A172 (cell line): ENCODE measurements around the gene MEGF11. TPM values are rescaled to one million over a fixed set of nuclear protein-coding genes. Genes with fewer than 3 reads are reported as not detected.

Experiments
- DNase-seq: peaks from one replicate; pipeline ENCODE4 v3.0.0-alpha.2; 2015; ENCODE audit warnings: low spot score
- total RNA-seq: library from RNA; depleted of rRNA; stranded (reverse); fragments of >200 nt; shearing (Covaris generic); gene quantifications from 2 replicates; pipeline ENCODE4 v1.2.3, GENCODE V29; 2014

The MEGF11 gene
- total RNA-seq, 1 experiment from 2014 or later: 0.57 TPM

DNA sequence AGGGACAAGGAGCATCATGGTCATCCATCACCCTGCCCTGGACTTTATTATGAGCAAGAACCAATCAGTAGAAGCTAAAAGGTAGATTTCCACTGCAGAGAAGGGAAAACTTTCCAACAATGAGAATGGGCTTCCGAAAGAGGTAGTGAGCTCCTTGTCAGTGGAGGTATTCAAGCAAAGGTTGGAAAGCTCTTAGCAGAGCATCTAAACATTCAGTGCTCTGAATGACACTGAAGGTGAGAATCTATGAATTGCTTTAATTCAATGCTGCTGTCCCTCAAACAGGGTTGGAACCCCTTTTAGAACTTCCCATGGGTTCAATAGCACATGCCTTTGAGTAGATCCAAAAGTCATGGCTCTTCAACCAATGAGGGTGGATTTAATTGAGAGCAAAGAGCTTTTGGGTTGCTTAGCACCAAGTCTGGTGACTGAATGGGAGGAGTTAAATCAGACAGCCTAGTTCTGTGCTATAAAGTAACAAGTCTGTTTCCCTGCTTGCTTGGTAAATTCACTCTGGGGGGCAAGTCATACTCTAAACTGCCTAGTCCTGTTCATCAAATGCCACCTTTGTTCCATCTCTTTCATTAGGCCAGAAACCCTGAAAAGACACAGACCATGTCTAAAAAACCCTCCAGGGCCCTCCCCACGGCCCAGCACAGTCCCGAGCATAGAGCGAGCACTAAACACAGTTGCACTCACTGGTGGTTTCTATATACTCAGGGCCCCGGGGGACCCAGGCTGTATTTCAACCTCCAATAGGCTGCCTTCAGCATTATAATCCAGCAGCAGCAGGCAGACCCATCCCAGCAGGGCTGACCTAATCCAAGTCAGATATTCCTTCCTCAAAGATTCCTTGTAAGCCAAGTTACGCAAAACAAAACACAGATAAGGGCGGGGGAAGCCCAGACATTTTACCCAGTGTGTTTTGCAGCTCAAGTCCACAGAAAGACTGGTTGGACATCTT is 161.2 kb downstream of the MEGF11 start:
- DNase-seq: no peak

DNA sequence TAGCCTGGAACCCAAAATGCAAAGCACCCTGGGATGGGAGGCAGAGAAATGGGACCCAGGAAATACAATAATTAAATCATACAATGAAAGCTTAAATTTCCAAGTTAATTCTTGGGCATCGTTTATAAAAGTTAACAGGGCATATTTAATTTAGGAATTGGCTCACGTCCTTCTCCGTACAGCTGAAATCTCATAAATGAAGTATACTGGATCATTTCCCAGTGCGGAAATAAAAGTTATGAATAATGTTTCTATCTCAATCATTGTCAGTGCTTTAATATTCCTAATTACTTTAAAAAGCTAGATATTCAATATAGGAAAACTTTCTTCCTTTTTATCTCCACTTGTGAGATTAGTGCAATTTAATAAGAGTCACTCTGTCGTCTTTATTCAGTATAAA is 164.0 kb downstream of the MEGF11 start:
- no peak for DNase-seq

DNA sequence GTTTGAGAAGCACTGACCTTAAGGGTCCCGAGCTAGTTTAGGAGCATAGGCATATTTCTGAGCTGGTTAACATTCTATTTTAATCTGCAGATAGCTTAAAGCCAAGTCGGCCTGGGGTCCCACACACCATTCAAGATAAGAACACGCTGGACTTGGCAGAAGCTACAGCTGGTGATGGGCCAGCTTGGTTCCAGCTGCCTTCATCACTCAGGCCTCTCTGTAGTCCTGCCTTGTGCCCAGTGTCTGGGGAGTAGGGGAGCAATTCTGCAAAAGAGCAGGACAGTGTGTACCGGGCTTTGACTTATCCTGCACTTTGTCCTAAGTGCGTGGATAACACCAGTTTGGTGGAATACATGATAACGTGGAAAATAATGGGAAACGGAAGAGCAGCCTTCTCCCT is 164.5 kb downstream of the MEGF11 start:
- DNase-seq: no peak

DNA sequence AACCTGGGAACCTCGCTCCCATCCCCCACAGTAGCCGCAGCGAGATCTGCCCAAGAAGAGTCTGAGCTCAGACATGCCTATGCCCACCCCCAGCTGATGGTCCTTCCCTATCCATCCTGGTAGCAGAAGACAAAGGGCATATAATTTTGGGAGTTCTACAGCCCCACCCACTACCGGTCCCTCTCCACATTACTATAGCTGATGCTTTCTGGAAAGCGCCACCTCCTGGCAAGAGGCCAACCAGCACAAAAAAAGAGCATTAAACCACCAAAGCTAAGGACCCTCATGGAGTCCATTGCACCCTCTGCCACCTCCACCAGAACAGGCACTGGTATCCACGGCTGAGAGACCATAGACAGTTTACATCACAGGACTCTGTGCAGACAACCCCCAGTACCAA is 168.4 kb downstream of the MEGF11 start:
- DNase-seq: no peak

DNA sequence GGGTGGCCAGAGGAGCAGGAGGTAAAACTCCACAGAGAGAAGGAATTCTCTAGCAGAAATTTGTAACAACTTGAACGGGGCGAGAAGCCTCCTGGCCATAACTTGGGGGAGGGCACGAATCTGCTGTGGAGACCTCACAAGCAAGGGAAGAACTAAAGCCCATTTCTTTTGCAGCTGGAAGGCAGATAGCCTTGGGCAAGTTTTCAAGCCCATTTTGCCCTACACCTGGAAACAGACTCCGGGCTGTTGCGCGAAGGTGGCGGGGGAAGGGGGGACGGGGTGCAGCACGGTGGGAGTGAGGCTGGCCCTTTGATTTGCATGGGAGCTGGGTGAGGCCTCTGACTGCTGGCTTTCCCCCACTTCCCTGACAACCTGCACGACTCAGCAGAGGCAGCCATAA is 168.8 kb downstream of the MEGF11 start:
- DNase-seq: no peak

DNA sequence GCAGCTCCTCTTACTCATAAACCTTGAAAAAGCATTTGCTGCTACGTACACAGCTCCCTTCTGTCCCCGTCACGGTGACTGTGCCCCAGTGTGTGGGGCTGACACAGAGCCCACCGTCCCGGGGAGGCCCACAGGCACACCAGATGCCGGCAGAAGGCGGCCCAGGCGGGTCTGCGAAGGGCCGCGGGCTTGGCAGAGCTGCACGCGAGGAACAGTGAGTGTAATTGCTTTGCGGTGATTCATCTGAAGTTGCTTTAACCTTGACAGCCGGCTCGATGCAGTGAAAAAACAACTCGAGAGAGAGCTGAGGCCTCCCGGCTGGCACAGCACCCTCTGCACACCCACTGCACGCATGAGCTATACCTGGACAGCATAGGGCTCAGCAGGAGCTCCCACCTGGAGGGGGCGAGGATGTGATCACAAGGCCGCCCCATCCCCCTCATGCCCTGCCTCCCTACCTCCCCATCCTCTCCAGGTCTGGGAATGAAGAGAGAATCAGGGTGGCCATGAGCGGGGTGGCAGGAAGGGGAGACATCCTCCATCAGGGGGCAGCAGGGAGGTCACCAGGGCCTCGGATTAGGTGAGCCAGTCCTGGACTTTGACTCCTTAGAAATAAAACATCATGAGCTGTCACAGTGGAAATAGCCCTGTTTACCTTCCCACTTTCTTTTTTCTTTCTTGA is 172.7 kb downstream of the MEGF11 start:
- DNase-seq: peak; percentile 51

DNA sequence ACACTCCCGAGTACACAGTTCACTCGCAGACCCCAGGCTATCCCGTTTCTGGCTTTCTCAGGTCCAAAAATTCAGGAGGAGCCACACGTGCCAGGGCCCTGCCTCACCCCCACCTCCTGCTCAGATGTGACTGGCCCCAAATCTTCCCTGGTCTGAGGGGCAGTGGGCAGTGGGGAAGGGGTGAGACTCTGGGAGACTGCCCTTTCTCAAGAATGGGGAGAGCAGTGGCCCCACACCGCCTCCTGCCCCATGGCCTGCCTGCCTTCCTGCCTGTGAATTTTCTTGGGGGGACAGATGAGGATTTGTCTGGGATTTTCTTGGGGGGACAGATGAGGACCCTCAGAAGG is 174.6 kb downstream of the MEGF11 start:
- DNase-seq: no peak

DNA sequence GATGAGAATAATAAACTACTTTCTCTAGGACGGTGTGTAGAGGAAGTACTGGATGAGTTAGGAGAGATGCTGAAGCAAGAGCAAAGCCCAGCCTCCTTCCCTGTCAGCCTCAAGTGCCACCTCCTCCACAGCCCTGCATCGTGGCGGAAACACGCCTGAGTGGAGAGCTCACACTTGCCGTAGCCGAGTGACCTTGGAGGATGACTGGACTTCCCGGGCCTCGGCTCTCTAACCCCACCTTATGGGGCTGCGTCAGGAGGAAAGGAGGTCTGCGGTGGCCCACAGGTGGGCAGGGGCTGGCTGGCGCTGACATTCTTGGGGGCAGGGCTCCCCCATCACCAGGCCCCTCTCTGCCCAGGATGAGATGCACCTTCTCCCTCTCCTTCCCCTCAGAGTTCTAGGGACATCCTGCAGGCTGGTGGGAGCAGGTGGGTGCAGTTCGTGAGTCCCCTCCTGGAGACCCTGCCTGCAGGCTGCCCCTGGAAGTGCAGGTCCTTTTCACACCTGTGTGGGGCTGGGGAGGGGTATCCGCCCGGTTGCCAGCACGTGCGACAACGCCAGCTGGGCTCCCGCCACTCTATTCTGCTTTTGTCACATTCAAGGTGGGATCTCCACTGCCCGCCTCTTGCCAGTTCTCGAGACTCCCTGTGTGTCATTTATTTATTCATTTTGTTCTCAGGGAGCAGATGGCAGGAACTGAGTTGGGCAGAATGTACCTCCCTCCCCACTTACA is 175.2 kb downstream of the MEGF11 start:
- DNase-seq: no peak

DNA sequence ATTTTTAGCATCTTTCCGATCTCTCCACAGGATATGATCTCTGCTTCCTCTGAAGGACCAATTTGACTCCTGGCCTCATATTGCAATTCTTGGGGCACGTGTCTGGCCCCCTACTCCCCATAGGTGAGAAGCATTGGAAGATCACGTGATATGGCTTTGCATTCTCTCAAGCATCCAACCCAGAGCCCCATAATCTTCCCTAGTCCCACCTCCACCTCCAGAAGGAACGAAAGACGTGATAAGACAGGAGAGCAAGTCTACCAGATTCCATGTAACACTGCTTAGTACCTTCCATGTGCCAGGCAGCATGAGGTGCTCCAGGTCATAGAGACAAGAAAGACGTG is 176.3 kb downstream of the MEGF11 start:
- DNase-seq: no peak

DNA sequence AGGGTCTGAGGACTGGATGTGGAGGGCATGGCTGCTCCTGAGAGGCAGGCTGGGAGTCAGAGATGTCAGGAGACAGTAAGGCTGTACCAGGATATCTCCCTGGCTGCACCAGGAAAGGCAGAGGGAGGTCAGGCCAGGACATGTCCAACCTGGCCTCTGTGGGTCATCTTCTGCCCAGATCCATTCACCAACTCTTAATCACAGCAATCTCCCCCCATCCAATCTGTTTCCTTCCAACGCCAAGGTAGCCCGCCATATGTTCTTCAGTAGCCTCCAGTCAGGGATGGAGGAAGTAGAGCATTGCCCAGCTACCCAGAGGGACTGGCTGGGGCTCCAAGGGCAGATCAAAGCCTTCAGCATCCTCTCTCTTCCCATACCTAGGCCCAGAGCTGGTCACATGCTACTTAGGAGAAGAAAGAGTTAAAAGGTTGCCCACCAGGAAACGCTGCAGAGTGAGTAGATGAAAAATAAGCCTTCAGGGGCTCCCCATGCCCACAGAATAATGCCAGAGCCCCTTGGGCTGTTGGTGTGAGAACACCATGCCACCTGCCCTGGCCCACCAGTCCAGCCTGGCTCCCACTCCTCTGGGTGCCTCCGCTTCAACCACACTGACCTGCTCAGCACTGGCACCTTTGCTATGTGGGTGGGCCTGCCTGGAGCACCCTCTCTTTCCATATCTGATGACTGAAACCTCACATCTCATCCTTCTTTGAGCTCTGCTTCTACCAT is 176.8 kb downstream of the MEGF11 start:
- DNase-seq: no peak

DNA sequence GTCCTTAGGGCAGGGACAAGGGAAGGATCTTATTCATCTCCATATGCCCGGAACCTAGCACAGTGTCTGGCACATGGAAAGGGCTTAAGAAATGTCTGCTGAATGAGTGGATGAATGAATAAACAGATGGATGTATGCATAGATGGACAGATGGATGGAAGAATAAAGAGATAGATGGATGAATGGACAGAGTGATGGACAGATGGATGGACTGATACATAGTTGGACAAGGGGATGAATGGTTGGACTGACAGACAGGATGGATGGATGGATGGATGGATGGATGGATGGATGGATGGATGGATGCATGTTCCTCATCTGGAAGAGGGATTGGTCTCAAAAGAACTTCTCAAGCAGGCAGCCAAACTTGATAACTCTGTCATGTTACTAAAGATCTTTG is 177.6 kb downstream of the MEGF11 start:
- no peak for DNase-seq

DNA sequence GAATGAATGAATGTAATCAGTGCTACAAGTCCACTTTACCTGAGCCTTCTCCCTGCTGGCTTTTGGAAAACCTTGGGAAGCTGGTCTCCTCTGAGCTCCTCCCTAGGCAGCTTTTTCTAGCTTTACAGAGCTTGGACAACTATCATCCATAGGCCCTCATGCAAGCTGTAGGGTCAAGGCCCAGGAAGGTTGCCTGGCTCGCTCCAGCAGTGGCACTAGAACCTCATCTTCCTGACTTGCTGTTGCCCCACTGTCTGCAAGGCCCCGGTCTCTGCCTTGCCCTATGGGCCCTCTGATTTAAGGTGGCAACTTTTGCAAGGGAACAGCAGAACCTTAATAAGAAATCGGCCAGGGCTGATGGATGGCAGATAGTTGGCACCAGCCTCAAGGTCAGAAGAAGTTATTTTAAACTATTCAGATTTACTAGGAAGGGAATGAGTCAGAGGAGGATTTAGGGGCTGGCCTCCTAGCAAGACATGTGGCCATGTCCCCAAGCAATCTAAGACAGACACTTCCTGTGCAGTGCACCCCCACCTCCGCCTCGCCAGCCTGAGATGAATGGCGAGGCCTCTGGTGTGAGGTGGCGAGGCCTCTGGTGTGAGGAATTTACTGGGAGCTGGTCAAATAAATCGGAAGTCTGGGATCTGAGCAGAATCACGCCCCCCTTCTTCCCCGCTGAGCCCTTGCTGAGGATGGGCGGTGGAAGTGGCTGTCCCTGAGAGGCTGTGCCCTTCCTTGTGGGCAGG is 180.8 kb downstream of the MEGF11 start:
- peak; percentile 84 for DNase-seq

DNA sequence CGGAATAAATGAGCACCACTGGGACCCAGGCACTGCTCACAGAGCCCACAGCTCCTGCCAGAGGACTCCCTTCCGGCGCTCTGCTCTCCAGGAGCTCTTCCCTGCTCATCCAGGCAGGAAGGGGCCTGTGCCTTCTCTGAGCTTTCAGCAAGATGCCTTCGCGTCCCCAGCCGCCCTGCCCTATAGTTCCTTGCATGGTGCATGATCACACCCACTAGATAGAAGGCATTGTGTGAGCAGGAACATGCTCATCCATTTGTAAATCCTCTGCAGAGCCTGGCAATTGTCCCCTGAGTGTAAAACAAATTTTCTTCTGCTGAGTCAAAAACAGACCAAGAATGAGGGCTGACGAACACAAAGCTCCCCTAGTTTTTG is 181.6 kb downstream of the MEGF11 start:
- no peak for DNase-seq

DNA sequence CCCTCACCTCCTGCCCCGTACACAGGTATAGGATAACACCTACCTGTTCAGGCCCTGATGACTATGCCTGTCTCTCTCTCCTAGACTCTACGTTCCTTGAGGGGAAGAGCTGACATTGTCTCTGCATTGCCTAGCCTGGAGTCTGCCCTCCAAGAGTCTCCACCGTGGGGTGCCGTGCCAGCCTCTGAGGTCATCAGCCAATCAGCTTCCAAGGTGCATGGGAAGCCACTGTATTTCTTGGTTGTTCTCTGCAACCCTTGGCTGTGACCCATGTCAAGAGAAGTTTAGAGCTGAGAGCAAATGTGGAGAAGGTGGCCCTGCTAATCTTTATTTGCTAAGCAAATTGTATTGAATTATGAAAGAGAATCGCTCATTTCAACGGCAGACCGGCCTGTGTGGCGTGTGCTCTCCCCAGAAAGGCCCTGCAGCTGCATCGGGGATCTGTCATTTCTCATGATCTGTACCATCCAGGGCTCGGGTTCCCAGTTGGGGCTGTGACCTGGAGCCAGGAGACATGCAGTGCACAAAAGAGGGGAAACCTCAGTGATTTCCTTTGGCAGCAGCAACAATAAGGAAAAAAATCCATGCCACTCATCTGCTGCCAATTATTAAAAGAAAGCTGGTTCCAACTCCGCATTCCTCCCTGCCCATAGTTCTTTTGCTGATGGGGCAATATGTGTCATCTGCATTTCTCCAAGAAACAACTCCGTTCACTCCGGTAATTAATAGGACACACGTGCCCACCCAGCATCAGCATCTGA is 182.2 kb downstream of the MEGF11 start:
- DNase-seq: no peak

DNA sequence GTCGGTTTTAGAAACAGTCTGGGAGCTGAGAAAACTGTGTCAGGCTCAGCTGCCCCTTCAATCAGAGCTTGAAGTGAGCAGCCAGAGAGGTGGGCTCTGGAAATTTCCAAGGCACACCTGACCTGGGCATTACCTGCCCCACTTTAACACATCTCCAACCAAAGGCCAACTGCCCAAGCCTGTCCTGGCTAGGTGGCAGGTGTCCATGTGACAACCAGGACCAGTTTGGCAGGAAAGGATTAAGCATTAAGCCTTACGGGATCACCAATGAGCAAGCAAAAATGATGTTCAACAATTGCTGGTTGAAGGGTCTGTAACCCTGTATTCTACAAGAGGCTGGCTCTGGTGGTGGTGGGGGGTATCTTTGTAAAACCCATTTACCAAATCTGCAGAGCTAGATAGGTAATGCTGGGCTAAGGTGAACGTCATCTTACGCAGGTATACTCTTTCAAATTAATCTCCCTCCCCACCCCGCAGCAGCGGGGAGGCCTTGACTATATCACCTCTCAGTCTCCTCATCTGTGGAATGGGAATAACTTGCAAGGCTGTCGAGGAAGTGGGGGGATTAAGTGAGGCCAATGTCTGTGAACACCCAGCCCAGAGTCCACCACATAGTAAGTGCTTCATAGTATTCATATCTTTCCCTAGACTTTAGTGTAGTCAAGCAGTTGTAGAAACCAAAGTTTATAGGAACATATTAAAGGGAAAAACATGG is 183.2 kb downstream of the MEGF11 start:
- no peak for DNase-seq

DNA sequence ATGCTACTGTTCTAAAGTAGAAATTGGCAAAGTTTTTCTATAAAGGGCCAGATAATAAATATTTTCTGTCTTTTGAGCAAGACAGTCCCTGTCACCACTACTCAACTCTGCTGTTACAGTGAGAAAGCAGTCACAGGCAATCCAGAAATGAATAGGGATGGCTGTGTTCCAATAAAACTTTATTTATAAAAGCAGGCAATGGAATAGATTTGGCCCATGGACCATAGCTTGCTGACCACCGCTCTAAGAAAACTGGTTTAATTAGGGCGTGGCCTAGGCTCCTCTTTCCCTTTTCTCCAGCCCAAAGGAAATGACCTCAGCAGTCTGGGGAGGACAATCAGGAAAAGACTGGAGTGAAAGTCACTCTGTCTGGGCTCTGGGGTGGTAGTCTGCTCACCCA is 183.8 kb downstream of the MEGF11 start:
- peak; percentile 23 for DNase-seq

DNA sequence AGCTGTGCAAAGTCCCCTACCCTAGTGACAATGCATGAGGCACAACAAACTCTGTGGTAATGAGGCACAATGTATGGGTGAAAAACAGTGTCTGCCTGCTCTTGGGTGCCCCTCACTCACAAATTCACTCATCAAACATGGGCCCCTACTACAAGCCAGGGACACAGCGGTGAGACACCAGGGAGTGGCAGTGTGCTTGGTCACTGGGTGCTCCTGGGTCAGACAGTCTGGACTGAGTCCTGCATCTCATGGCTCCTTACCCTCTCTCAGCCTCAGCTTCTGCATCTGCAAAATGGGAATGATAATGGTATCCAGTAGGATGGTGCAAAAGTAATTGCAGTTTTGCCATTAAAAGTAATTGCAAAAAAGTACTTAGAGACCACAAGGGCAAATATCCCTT is 184.7 kb downstream of the MEGF11 start:
- DNase-seq: no peak

DNA sequence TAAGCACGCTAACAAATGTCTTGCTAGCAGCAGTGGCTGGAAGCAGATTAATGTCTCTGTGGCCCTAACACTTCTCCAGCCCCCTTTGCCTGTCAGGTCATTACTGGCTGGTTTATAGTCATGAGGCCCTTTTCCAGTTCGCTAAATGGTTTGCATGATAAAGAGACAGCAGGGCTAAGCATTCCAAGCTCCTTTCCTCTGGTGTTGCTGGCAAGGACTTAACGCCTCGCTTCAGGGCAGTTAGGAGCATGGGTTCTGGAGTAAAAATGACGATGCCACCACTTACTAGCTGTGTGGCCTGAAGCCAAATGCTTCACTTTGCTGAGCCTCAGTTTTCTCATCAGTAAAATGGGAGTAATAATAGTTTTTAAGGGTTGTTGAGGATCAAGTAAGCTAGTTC is 185.9 kb downstream of the MEGF11 start:
- no peak for DNase-seq

DNA sequence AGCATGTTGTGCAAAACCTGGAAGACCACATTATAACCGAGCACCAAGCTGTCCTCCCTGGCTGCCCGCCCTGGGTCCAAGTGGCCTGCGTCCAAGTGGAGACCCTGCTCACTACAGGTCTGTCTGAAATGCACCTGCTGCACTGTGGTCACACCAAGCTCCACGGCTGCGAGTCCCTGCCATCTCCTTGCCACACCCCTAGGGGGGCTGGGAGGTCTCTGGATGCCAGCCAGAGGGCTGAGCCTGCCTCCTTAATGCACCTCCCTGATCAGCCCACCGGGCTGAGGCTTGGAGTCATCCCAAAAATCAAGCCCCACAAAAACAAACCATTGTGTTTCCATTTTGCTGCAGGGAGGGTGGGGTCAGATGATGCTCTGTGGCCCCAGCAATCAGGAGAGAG is 187.1 kb downstream of the MEGF11 start:
- no peak for DNase-seq

DNA sequence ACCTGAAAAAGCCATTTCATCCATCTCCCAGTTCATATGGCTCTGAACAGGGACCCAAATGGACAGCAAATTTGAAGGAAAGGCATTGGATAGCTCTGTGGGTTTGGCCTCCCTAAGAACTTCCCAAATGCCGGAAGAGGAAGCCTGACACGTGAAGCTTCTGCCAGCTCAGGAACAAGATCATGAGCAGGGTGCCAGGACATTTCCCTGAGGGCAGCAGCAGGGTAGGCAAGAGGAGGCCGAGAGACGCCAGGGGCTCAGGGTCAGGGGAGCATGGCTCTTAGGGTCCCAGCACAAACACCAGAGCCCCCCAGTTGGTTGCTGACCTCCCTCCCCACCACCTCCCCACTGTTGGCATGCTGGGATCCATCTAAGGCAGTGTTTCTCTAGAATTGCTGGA is 187.5 kb downstream of the MEGF11 start:
- no peak for DNase-seq
